SJSA1 (cell line): ENCODE measurements around the gene IRF7. TPM values are rescaled to one million over a fixed set of nuclear protein-coding genes. Genes with fewer than 3 reads are reported as not detected.
"Not testable (repeated sequence)": the region's sequence is repeated elsewhere in the genome, so short reads cannot be mapped to it uniquely, and the experiment has no call there.

Experiments
- DNase-seq, 2 experiments: peaks; one replicate each; pipeline ENCODE4 v3.0.0-alpha.2; 2015 to 2020; ENCODE audit warnings: low spot score in 2 of 2, low read depth in 1 of 2
- H3K27ac ChIP-seq: fragments of 250-450 bp; sonication (Bioruptor Pico); 2 replicates; pipeline ENCODE4 v1.5.1; 2020; ENCODE audit warnings: mild to moderate bottlenecking, moderate library complexity
- H3K27me3 ChIP-seq: fragments of 250-450 bp; sonication (Bioruptor Pico); replicated peaks from 2 replicates; pipeline ENCODE4 v1.5.1; 2020; ENCODE audit warnings: mild to moderate bottlenecking, moderate library complexity
- H3K36me3 ChIP-seq: fragments of 250-450 bp; sonication (Bioruptor Pico); 2 replicates; pipeline ENCODE4 v1.5.1; 2020; ENCODE audit warnings: mild to moderate bottlenecking
- H3K4me1 ChIP-seq: fragments of 250-450 bp; sonication (Bioruptor Pico); replicated peaks from 2 replicates; pipeline ENCODE4 v1.6.1; 2021; ENCODE audit warnings: mild to moderate bottlenecking
- H3K4me3 ChIP-seq: fragments of 250-450 bp; sonication (Bioruptor Pico); 2 replicates; pipeline ENCODE4 v1.5.1; 2020; ENCODE audit warnings: mild to moderate bottlenecking
- H3K9me3 ChIP-seq: fragments of 250-450 bp; sonication (Bioruptor Pico); replicated peaks from 2 replicates; pipeline ENCODE4 v1.5.1; 2020; ENCODE audit warnings: mild to moderate bottlenecking
- total RNA-seq: library from RNA; depleted of rRNA; stranded (reverse); fragments of >200 nt; shearing (Covaris generic); gene quantifications from 2 replicates; pipeline ENCODE4 v1.2.3, GENCODE V29; 2014; rRNA removed

The IRF7 gene
- total RNA-seq: 4.3 and 5.9 TPM in 2 replicates

DNA sequence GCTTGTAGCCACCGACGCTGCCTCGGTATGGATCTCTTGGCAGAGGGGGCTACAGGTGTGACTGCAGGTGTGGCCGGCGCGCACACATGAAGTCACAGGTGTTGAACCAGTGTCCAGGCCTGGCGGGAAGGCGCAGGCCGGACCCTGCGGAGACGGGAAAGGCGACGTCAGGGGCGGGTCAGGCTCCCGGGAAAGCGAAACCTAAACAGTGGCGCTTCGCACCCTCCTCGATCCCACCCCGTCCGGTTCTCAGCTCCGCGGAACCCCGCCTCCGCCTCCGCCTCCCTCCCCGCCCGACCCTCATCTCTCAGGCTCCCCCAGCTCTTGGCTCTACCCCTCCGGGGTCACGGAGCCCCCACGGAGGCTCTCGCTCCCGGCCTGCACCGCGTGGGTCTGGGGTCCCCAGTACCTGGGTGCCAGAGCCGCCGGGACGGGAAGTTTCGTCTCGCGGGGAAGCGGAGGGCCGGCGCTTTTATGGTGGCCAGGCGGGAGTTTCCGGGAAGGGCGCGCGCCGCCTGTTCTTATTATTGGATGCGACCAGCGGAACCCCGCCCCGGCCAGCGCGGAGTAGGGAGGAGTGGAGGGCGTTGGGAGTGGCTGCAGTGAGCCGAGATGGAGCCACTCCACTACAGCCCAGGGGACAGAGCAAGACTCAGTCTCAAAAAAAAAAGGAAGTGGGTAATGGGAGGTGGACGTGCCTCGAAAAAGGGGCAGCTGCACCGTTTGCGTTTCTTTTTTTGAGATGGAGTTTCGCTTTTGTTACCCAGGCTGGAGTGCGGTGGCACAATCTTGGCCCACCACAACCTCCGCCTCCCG is at the start of gene IRF7:
TSS of gene IRF7 (minus strand) at position 447 of the 816 bp plus-strand sequence. CDS start 586 bp downstream, outside the sequence.
- Histone ChIP-seq H3K4me3 (peak within 1 kb of the TSS; percentile 78), H3K27ac (peak within 1 kb of the TSS; percentile 92), H3K9me3 (no peaks in the 10 kb centered on the region), H3K4me1 (peaks cover 8% of the 10 kb centered on the region), H3K36me3 (peaks cover 33% of the 10 kb centered on the region), H3K27me3 (no peaks in the 10 kb centered on the region)
- peak; percentile 82 to 87 for DNase-seq

DNA sequence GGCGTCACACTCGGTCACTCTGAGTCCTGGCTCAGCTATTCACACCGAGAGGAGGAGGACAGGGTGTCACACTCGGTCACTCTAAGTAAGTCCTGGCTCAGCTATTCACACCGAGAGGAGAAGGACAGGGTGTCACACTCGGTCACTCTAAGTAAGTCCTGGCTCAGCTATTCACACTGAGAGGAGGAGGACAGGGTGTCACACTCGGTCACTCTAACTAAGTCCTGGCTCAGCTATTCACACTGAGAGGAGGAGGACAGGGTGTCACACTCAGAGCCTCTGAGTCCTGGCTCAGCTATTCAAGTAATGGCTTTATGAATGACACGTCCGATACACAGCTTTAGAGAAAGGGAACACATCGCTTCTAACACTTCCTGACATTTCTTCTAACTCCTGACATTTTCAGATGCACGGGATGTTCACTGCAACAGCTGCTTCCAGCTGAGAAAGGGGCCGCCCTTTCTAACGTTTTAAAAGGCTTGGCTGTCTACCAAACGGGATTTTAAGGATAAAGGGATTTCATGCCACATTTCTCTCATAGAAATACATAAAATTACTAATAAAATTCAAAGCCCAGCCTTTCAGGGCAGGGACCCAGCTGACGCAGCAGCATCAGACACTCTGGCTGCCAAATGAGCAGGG is 49.4 kb upstream of the IRF7 start:
- Histone ChIP-seq H3K4me1 (no peaks in the 10 kb centered on the region), H3K9me3 (no peaks in the 10 kb centered on the region), H3K36me3 (peaks cover 3% of the 10 kb centered on the region; the same call in 1 of the 2 replicates), H3K27ac (no peak overlapping the region), H3K4me3 (no peak overlapping the region), H3K27me3 (no peaks in the 10 kb centered on the region)
- no peak for DNase-seq

DNA sequence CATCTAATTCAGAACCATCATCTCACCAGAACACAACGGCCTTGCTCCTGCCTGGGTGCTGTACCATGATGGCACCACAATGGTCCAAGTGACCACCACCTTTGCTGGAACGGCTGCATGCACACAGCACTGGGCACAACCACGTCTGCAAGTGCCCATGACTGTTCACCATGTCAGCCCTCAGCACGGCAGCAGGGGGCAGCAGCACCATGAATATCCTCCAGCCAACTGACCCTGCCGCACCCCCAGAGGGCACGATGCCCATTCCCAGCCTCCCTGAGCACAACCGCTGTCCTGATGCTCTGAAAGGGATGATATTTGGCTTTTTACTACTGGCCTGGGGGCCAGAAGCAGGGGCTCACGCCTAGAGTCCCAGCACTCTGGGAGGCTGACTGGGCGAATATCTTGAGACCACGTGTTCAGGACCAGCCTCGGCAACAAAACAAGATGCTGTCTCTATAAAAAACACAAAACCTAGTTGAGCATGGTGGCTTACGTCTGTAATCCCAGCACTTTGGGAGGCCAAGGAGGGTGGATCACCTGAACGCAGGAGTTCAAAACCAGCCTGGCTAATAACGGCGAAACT is 47.0 kb upstream of the IRF7 start:
- Histone ChIP-seq H3K27ac (no peak overlapping the region), H3K27me3 (no peaks in the 10 kb centered on the region), H3K9me3 (no peaks in the 10 kb centered on the region), H3K4me3 (no peak overlapping the region), H3K4me1 (no peaks in the 10 kb centered on the region), H3K36me3 (peaks cover 3% of the 10 kb centered on the region; the same call in 1 of the 2 replicates)
- DNase-seq: peak; percentile 12 to 58

DNA sequence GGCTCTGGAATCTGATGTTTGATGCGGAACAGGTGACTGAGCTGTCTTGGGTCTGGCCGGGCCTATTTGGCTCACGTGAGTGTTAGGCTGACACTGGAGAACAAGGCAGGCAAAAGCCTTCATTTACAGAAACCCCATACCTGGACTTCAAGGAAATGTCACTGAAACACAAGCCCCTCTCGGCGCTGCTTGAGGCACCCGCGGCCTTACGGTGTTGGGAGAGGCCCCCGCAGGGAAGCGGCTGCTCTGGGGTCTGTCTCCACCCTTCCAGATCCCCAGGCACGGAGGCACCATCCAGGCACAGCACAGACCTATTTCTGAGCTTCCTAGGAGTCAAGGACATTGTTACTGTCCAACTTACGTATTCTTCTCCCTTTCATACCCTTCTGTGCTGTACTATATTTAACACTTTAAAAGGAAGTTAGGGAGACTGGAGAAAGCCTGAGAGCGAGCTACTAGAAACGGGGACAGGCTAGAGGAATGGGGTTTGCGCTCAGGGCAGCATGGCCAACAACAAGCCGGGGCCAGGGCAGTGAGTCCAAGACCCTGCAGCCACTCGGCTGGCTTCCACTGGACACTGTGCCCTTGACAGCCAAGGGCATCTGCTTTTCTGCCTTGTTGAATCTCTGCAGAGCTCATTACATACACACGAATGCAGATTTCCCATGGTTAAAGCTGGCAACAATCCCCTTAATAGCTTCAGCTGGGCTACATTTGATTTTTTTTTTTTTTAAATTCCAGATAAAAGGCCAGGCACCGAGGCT is 45.1 kb upstream of the IRF7 start:
- no peaks in the 10 kb centered on the region for H3K27me3 ChIP-seq
- peaks cover 3% of the 10 kb centered on the region; the same call in 1 of the 2 replicates for H3K36me3 ChIP-seq
- H3K9me3 ChIP-seq: no peaks in the 10 kb centered on the region
- no peak overlapping the region for H3K27ac ChIP-seq
- no peaks in the 10 kb centered on the region for H3K4me1 ChIP-seq
- no peak for DNase-seq
- H3K4me3 ChIP-seq: no peak overlapping the region

DNA sequence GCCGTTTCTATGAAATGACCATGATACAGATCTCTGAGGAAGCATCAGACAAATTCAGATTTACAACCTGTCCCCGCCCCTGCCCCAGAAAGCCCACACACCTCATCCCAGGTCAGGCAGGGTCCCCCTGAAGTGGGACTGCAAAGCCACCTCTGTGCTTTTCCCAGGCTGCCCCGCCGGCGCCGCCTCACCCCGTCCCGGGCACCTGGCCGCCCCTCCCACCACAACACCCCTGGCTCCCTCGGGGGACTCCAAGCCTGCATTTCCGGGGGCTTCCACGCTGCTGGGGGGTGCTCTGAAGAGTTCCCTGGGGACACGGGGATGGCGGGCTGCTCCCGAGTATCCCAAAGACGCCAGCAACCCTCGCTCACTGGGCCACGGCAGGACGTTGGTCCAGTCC is 44.5 kb upstream of the IRF7 start:
- H3K9me3 ChIP-seq: no peaks in the 10 kb centered on the region
- no peak overlapping the region for H3K27ac ChIP-seq
- peaks cover 3% of the 10 kb centered on the region; the same call in 1 of the 2 replicates for H3K36me3 ChIP-seq
- DNase-seq: no peak
- no peaks in the 10 kb centered on the region for H3K4me1 ChIP-seq
- H3K27me3 ChIP-seq: no peaks in the 10 kb centered on the region
- H3K4me3 ChIP-seq: no peak overlapping the region

DNA sequence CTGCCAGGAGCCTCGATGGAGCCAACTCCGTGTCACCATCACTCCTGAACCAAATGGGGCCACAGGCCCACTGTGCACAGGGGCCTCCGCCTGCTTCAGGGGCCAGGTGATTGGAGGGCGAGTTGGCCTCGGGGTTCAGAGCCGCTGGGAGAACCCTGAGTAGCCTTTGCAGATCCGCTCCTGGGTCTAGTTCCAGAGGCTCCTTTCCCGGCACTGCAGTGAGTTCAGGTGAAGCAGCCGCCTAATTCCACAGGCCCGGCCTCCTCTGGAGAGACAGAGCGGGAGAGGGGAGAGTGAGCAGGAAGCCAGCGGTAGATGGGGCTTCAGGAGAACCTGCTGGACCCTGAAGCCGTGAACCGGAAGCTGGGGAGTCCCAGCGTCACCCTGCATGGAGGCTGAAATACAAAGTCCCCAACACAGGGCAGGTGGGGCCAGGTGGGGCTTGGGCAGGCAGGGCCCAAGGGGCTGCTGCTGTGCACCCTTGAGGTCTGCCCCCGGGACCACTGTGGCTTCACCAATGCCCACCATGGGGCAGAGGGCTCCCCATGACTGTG is 43.9 kb upstream of the IRF7 start:
- H3K27me3 ChIP-seq: no peaks in the 10 kb centered on the region
- H3K27ac ChIP-seq: no peak overlapping the region
- DNase-seq: no peak
- H3K4me1 ChIP-seq: no peaks in the 10 kb centered on the region
- peaks cover 3% of the 10 kb centered on the region; the same call in 1 of the 2 replicates for H3K36me3 ChIP-seq
- H3K9me3 ChIP-seq: no peaks in the 10 kb centered on the region
- no peak overlapping the region for H3K4me3 ChIP-seq

DNA sequence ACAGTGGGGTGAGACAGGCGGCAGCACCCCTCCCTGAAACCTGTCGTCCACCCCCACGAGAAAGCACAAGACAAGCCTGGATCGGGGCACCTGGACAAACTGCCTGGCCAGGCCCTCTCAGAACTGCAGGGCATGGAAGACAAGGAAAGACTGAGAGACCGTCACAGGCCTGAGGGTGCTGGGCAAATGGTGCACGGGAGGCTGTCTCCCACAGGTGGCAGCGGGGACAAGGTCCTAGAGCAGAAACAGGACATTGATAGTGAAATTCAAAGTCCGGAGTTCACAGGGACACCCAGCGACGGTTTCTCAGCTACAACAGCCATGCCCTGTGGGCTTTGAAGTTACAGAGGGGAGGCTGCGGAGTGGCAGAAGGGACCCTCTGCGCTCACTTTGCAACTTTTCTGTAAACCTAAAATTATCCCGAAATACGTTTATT is 42.0 kb upstream of the IRF7 start:
- DNase-seq: no peak
- Histone ChIP-seq H3K27me3 (no peaks in the 10 kb centered on the region), H3K4me1 (no peaks in the 10 kb centered on the region), H3K9me3 (no peaks in the 10 kb centered on the region), H3K36me3 (no peaks in the 10 kb centered on the region; the same call in 1 of the 2 replicates), H3K4me3 (no peak overlapping the region), H3K27ac (no peak overlapping the region)

DNA sequence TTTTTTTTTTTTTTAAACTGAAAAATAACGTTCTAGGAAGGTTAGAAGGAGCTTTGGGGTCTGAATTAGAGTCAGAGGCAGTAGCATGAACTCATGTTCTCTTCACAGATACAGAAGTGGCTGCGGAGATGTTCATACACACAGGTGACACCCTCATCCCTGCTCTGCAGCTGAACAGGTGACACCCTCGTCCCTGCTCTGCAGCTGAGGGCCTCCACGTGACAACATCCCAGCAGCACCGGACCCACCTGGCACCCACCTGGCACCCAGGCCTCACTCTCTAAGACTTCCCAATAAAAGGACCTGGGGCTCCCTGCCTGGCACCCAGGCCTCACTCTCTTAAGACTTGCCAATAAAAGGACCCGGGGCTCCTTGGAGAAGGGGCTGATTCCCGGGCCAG is 41.1 kb upstream of the IRF7 start:
- no peaks in the 10 kb centered on the region for H3K27me3 ChIP-seq
- H3K36me3 ChIP-seq: no peaks in the 10 kb centered on the region
- H3K4me3 ChIP-seq: no peak overlapping the region
- H3K4me1 ChIP-seq: no peaks in the 10 kb centered on the region
- no peaks in the 10 kb centered on the region for H3K9me3 ChIP-seq
- H3K27ac ChIP-seq: no peak overlapping the region
- no peak for DNase-seq

DNA sequence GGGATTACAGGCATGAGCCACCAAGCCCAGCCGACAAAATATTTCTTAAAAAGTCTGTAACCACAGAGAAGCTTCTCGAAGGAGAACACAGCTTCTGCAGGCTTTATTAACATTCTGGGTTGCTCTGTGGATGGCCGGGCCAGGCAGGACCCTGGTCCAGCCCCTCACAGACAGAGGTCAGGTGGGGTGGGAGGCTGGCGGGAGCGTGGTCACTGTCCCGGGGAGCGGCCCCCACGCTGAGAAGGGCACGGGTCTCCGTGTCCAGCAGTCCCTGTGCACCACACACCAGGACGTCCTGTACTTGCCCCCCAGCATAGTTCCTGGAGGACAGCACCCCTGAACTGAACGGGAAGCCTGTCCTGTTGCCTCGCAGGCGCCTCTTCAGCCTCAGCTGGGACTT is 40.7 kb upstream of the IRF7 start:
- H3K4me3 ChIP-seq: no peak overlapping the region
- no peaks in the 10 kb centered on the region for H3K4me1 ChIP-seq
- no peaks in the 10 kb centered on the region for H3K27me3 ChIP-seq
- H3K9me3 ChIP-seq: no peaks in the 10 kb centered on the region
- DNase-seq: no peak
- no peak overlapping the region for H3K27ac ChIP-seq
- H3K36me3 ChIP-seq: no peaks in the 10 kb centered on the region

DNA sequence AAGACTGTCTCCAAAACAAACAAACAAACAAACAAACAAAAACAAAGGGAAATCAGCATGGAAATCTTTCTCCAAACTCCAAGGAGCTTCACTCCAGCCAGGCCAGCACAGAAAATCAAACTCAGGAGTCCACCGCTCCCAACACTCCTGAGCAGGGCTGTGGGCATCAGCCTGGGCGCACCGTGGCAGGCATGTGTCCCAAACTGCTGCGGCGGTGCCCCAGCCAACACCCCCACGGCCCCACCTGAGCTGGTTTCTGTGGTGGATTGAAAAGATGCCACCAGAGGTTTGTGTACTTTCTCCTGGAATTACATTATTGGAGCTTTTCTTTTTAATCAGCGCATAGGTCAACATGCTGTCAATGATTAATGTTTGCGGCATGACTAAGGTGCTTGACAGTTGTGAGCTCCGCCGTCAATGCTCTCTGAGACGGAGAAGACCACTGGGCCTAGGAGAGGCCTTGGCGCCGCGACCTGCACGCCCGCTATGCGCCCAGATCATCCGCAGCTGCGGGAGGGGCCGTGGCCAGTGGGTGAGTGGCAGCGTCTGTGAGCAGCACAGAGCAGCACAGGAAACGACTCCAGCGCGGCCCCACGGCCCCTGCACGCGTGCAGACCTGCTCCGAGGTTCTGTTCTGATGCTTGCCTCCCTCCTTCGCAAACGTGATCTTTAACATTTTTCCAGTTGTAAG is 39.4 kb upstream of the IRF7 start:
- H3K27ac ChIP-seq: no peak overlapping the region
- H3K36me3 ChIP-seq: no peaks in the 10 kb centered on the region
- no peak overlapping the region for H3K4me3 ChIP-seq
- no peaks in the 10 kb centered on the region for H3K9me3 ChIP-seq
- no peak for DNase-seq
- no peaks in the 10 kb centered on the region for H3K27me3 ChIP-seq
- H3K4me1 ChIP-seq: no peaks in the 10 kb centered on the region

DNA sequence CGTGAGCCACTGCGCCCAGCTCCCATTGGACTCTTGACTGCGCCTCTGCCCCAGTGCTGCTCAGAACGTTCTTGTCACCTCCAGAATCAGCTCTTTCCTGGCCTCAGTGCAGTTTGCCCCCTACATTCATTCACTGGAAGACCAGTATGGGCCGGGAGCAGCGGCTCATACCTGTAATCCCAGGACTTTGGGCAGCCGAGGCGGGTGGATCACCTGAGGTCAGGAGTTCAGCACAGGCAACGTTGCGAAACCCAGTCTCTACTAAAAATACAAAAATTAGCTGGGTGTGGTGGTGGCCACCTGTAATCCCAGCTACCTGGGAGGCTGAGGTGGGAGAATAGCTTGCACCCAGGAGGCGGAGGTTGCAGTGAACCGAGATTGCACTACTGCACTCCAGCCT is 38.7 kb upstream of the IRF7 start:
- DNase-seq, H3K4me1 ChIP-seq, H3K4me3 ChIP-seq, H3K36me3 ChIP-seq, H3K27me3 ChIP-seq, H3K9me3 ChIP-seq, H3K27ac ChIP-seq: not testable (repeated sequence)

DNA sequence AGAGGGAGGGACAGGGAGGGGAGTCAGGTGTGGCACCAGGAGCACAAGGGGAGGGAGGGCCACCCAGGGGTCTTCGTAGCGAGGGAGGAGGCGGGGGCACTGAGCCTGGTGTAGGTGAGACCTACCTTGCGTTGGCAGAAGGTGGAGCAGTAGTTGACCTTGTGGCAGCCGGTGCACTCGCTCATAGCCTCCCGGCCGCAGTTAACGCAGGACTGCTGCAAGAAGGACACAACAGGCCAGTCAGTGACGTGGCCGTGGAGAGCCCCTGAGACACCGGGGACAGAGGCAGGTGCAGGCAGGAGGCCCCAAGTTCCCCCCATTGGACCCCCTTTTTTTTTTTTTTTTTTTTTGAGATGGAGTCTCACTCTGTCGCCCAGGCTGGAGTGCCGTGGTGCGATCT is 38.1 kb upstream of the IRF7 start:
- H3K4me1 ChIP-seq: no peaks in the 10 kb centered on the region
- no peak for DNase-seq
- H3K9me3 ChIP-seq: no peaks in the 10 kb centered on the region
- no peaks in the 10 kb centered on the region for H3K27me3 ChIP-seq
- no peaks in the 10 kb centered on the region for H3K36me3 ChIP-seq
- no peak overlapping the region for H3K4me3 ChIP-seq
- no peak overlapping the region for H3K27ac ChIP-seq

DNA sequence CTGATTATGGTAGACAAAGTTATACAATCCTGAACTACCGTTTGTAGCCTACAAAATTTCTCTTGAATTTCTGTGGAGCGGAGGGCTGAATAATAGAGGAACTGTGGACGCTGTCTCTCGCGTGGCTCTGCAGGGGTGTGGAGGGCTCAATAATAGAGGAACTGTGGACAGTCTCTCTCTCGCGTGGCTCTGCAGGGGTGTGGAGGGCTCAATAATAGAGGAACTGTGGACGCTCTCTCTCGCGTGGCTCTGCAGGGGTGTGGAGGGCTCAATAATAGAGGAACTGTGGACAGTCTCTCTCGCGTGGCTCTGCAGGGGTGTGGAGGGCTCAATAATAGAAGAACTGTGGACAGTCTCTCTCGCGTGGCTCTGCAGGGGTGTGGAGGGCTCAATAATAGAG is 37.4 kb upstream of the IRF7 start:
- not testable (repeated sequence) for H3K36me3 ChIP-seq, DNase-seq, H3K9me3 ChIP-seq, H3K27ac ChIP-seq, H3K4me3 ChIP-seq, H3K4me1 ChIP-seq, H3K27me3 ChIP-seq
